Measurements from ENCODE around the gene QTRT2.

Gene QTRT2

DNA sequence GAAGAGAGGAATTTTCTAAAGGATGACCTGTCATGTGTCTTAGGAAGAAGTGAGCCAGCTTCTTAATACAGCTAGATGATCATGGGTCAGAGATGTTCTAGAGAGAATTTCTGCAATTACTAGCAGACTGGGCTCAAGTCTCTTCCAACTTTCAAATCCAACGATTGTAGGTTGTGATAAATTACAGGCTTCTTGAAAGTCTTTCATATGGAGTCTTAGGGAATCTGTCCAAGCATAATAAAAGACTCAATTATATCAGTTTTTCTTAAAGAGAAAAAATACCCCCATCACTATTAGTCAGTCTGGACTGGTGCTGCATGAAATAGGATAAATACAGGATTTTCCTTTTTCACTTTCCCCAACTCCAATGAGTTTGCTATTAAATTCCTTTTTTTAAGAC, 63.2 kb downstream of the QTRT2 start:
- no peak overlapping the region for H3K27ac ChIP-seq (replicated peaks)
- TF ChIP-seq, protein P1, sequence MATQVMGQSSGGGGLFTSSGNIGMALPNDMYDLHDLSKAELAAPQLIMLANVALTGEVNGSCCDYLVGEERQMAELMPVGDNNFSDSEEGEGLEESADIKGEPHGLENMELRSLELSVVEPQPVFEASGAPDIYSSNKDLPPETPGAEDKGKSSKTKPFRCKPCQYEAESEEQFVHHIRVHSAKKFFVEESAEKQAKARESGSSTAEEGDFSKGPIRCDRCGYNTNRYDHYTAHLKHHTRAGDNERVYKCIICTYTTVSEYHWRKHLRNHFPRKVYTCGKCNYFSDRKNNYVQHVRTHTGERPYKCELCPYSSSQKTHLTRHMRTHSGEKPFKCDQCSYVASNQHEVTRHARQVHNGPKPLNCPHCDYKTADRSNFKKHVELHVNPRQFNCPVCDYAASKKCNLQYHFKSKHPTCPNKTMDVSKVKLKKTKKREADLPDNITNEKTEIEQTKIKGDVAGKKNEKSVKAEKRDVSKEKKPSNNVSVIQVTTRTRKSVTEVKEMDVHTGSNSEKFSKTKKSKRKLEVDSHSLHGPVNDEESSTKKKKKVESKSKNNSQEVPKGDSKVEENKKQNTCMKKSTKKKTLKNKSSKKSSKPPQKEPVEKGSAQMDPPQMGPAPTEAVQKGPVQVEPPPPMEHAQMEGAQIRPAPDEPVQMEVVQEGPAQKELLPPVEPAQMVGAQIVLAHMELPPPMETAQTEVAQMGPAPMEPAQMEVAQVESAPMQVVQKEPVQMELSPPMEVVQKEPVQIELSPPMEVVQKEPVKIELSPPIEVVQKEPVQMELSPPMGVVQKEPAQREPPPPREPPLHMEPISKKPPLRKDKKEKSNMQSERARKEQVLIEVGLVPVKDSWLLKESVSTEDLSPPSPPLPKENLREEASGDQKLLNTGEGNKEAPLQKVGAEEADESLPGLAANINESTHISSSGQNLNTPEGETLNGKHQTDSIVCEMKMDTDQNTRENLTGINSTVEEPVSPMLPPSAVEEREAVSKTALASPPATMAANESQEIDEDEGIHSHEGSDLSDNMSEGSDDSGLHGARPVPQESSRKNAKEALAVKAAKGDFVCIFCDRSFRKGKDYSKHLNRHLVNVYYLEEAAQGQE (IDR thresholded peaks at IDR 0.05; ENCODE audit: insufficient replicate concordance, low read depth): no peak
- TF ChIP-seq SPI1 (IDR thresholded peaks at IDR 0.05; ENCODE audit: borderline replicate concordance, low read depth) (no peak), GABPA (IDR thresholded peaks at IDR 0.05; ENCODE audit: low read depth) (no peak), POLR2AphosphoS5 (IDR thresholded peaks at IDR 0.05; ENCODE audit: low read depth) (no peak)
- TF ChIP-seq, protein P2, sequence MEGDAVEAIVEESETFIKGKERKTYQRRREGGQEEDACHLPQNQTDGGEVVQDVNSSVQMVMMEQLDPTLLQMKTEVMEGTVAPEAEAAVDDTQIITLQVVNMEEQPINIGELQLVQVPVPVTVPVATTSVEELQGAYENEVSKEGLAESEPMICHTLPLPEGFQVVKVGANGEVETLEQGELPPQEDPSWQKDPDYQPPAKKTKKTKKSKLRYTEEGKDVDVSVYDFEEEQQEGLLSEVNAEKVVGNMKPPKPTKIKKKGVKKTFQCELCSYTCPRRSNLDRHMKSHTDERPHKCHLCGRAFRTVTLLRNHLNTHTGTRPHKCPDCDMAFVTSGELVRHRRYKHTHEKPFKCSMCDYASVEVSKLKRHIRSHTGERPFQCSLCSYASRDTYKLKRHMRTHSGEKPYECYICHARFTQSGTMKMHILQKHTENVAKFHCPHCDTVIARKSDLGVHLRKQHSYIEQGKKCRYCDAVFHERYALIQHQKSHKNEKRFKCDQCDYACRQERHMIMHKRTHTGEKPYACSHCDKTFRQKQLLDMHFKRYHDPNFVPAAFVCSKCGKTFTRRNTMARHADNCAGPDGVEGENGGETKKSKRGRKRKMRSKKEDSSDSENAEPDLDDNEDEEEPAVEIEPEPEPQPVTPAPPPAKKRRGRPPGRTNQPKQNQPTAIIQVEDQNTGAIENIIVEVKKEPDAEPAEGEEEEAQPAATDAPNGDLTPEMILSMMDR (IDR thresholded peaks at IDR 0.05; ENCODE audit: insufficient read depth, low read length): no peak
- DNase-seq (ENCODE audit: low read depth in 1 of 2, low spot score in 1 of 2): no peak
- no peaks in the 10 kb centered on the region for H3K27me3 ChIP-seq (ENCODE audit: insufficient read depth, poor library complexity, severe bottlenecking)
- H3K4me3 ChIP-seq (replicated peaks; ENCODE audit: insufficient read depth, low read length): no peak overlapping the region

DNA sequence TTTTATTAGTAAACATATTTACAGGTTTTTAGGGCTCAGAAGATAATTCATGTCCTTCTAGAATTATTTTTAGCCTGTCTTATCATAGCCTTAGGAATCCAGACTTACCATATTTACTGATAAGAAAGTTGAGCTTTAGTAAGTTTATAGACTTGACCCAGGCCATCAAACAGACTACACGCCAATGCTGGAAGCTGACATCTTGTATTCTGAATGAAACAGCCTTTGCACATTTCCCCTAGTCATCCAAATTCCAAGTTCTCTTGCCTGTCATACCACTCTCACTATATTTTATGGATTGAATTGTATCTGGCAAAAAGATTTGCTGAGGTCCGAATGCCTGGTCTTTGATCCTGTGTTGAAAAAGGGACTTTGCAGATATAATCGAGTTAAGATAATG, 63.7 kb downstream of the QTRT2 start:
- TF ChIP-seq, protein P1 (IDR thresholded peaks at IDR 0.05; ENCODE audit: insufficient replicate concordance, low read depth): no peak
- TF ChIP-seq, protein P2 (IDR thresholded peaks at IDR 0.05; ENCODE audit: insufficient read depth, low read length): no peak
- TF ChIP-seq GABPA (IDR thresholded peaks at IDR 0.05; ENCODE audit: low read depth) (no peak), SPI1 (IDR thresholded peaks at IDR 0.05; ENCODE audit: borderline replicate concordance, low read depth) (no peak), POLR2AphosphoS5 (IDR thresholded peaks at IDR 0.05; ENCODE audit: low read depth) (no peak)
- no peak for DNase-seq (ENCODE audit: low read depth in 1 of 2, low spot score in 1 of 2)
- no peak overlapping the region for H3K27ac ChIP-seq (replicated peaks)
- no peak overlapping the region for H3K4me3 ChIP-seq (replicated peaks; ENCODE audit: insufficient read depth, low read length)
- no peaks in the 10 kb centered on the region for H3K27me3 ChIP-seq (ENCODE audit: insufficient read depth, poor library complexity, severe bottlenecking)

DNA sequence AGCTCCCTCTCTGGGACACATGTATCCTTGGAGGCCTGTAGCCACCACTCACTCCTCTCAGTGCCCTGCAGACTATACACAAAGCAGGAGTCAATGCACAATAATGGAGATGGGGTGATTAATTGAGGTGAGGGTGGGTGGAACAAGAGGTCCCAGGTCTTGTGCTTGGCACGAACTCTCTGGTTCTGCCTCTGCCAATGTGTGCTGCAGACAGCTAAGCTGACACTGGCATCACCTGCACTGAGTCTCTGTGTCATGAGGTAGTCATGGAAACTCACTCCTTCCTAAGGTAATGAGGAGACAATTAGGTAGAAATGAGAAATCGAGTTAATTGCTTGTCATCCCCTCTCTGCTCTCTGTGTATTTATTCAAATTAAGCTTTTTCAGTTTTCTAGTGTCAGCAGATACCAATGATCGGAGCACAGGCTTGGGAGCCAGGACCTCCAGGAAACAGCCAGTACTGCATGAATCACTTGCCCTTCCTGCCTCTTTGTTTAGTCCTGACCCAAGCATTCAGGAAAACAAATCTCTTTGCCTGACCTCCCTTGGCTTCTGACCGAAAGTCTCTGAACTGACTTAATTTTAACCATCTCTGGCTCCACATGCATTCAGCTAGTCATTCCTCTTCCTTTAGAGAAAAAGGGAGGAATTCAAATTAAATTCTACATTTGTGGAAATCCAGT, 65.6 kb downstream of the QTRT2 start:
- DNase-seq (ENCODE audit: low read depth in 1 of 2, low spot score in 1 of 2): no peak
- TF ChIP-seq, protein P2 (IDR thresholded peaks at IDR 0.05; ENCODE audit: insufficient read depth, low read length): no peak
- TF ChIP-seq, protein P1 (IDR thresholded peaks at IDR 0.05; ENCODE audit: insufficient replicate concordance, low read depth): no peak
- no peak for TF ChIP-seq POLR2AphosphoS5 (IDR thresholded peaks at IDR 0.05; ENCODE audit: low read depth)
- no peak for TF ChIP-seq GABPA (IDR thresholded peaks at IDR 0.05; ENCODE audit: low read depth)
- no peak for TF ChIP-seq SPI1 (IDR thresholded peaks at IDR 0.05; ENCODE audit: borderline replicate concordance, low read depth)
- Histone ChIP-seq H3K4me3 (replicated peaks; ENCODE audit: insufficient read depth, low read length) (no peak overlapping the region), H3K27me3 (ENCODE audit: insufficient read depth, poor library complexity, severe bottlenecking) (no peaks in the 10 kb centered on the region), H3K27ac (replicated peaks) (no peak overlapping the region)

Measured in HL-60 (cell line).